GM12801 (cell line): ENCODE data around the gene IL1RAPL2.

Experiments used
- TF ChIP-seq, protein P1 (sequence below): IDR thresholded peaks from one replicate; pipeline ENCODE4 v1.5.1; 2011; ENCODE audit warnings: control low read depth; ENCODE audit not compliant: insufficient read length; ENCODE audit errors: extremely low read depth

Gene IL1RAPL2

DNA sequence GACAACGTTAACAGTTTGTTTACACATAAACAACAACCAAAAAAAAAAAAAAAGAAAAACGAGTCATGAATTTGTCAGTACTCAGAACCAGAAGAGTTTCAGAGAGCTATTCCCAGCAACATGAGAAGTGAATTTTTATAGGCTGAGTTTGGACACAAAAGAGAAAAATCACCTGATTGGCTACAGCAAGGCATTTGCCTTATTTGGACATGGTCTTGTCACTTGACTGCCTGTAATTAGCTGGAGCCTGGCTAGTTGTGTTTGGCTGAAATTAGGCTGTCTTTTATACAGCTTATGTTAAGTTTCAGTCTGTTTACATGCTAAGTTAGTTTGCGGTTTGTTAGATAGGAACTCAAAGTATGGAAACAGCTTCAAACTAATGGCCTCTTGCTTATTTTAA is 655.4 kb downstream of the IL1RAPL2 start:
- TF ChIP-seq, protein P1, sequence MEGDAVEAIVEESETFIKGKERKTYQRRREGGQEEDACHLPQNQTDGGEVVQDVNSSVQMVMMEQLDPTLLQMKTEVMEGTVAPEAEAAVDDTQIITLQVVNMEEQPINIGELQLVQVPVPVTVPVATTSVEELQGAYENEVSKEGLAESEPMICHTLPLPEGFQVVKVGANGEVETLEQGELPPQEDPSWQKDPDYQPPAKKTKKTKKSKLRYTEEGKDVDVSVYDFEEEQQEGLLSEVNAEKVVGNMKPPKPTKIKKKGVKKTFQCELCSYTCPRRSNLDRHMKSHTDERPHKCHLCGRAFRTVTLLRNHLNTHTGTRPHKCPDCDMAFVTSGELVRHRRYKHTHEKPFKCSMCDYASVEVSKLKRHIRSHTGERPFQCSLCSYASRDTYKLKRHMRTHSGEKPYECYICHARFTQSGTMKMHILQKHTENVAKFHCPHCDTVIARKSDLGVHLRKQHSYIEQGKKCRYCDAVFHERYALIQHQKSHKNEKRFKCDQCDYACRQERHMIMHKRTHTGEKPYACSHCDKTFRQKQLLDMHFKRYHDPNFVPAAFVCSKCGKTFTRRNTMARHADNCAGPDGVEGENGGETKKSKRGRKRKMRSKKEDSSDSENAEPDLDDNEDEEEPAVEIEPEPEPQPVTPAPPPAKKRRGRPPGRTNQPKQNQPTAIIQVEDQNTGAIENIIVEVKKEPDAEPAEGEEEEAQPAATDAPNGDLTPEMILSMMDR = no peak

DNA sequence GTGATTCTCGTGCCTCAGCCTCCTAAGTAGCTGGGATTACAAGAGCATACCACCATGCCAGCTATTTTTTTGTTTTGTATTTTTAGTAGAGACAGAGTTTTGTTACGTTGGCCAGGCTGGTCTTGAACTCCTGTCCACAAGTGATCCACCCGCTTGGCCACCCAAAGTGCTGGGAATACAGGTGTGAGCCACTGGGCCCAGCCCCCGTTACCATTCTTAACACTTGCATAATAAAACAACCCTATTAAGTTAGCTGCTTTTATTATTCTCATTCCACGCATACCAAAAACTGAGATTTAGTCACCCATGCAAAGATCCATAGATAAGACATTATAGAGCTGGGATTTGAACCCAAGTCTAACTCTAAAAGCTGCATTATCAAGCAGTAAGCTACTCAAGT is 660.5 kb downstream of the IL1RAPL2 start:
- TF ChIP-seq, protein P1 = no peak

DNA sequence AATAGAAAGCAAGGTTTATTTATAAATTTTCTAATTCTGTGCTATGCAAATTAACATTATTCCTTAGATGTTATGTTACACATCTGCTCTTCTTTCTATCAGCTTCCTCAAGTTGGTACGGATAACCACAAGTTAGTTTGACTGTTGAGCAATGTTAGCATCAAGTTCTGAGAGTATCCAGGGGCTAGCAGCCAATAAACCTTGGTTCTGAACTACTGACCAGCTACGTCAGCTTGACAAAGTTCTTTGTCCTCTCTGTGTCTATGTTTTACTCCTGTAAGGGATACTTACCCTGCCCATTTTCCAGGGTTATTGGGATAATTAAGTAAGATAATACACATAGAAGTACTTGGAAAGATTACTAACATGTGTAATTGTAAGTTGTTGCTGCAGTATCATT is 662.6 kb downstream of the IL1RAPL2 start:
- TF ChIP-seq, protein P1 = no peak

DNA sequence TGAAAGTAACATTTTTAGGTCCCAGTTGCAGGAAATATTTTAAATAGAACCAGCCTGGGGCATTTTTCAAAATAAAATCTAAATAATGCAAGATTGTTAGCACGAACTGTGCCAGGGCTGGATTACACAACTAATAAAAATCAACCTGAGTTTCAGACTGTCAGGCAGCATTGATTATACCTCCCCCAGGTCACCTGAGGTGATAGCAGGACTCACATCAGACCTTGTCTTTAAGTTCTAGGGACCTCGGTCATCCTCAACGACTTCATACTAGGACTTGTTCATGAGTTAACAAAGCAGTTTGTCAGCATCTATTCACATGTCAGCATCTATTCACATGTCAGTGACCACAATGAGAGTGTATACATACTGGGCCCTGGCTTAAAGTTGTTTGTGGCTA is 663.1 kb downstream of the IL1RAPL2 start:
- TF ChIP-seq, protein P1 = no peak

DNA sequence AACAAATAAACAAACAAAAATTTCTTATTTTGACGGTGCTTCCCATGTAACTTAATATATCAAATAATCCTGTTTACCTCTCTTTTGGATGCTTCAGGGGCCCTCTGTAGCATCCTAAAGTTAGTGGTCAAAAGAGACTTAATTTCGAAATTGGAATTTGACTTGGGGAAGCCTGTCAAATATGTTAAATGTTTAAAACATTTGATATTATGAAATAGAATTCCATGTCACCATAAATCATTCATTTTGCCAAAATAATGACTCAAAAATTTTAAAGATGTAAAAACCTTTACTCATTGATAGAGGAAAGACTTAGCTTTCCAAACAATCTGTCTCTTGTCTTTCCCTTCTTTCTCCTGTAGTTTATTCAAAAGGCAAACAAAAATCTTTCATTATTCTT is 675.1 kb downstream of the IL1RAPL2 start:
- TF ChIP-seq, protein P1 = no peak

DNA sequence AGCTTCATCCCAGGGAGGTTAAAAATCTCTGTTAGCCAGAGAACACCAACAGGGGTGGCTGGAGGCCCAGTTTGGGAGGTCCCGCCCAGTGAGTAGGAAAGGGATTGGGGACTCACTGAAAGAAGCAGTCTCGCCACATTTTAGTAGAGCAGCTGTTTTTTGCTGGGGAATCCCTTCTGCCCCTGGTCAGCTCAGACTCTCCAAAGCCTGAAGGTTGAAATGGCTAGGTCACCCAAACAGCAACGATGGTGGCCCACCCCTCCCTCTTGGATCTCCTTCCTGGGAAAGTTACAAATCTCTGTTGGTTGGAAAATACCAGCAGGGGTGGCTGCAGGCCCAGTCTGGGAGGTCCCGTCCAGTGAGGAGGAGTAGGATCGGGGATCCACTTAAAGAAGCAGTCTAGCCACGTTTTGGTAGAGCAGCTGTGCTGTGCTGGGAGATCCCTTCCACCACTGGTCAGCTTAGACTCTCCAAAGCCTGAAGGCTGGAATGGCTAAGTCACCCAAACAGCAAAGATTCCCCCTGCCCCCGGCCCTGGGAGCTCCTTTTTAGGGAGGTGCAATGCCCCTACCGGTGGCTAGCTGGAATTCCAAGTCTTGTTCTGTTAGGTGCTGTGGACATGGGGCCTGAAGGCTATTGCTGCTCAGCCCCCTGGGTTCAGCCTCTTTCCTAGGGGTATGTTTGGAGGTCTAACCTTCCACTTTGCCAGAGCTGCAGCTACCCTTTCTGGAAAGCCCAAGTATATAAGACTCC is 694.5 kb downstream of the IL1RAPL2 start:
- TF ChIP-seq, protein P1 = no peak

DNA sequence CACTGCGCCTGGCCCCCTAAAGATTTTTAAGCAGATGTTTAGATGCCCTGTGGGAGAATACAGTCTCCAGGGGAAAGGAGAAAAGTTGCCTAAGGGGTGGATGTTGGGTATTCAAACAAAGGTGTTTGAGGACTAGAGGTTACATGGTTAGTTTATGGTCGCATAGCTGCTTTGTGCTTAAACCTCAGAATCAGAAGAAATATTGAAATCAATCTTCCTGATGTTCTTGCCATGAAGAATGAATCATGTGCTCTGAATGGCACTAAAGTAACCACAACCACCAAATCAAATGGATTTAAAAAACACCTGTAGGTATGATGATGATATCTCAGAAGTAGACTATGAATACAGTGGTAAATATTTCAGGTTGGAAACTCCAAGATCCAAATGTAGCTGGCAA is 697.2 kb downstream of the IL1RAPL2 start:
- TF ChIP-seq, protein P1 = no peak
